ENCODE measurements around the gene ANAPC16. TPM values are rescaled to one million over a fixed set of nuclear protein-coding genes. Genes with fewer than 3 reads are reported as not detected.
"Not testable (repeated sequence)": the region's sequence is repeated elsewhere in the genome, so short reads cannot be mapped to it uniquely, and the experiment has no call there.

Gene ANAPC16
- total and polyA plus RNA-seq, 2 donors = 82.4 to 157 TPM

DNA sequence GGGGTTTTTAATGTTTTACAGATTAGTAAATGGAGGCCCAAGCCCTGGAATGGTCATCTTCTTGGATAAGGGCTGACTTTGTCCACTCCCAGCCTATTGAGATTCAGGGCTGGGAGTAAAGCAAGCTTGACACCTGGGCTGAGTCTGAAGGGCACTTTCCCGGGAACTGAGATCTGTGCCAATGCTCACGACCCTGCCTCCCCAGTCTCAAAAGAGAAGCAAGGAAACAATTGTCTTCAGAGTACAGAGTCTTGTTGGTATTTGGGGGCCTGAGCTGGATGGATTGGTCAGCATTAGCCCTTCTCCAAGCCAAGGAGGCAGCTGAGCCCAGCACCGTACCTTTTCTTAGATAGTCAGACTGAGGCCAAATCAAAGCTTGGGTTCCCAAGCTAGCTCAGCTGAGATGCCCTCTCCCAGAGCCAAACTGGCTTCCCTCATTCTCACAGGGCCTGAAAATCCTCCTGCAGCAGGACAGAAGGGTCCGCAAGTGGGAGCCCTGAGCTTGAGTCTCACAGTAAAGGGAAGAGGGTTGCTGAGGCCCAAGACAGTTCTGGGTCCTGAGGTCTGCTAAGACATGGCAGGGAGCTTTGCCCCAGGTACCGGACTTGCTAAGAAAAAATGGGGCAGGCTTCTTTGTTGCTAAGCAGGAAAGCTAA, 61.7 kb downstream of the ANAPC16 start:
- 87% methylated on average over 5 of the region's 5 CpGs for WGBS
- H3K27ac ChIP-seq (ENCODE audit: low read depth) = peak overlapping the region; percentile 26
- no peak overlapping the region for H3K4me3 ChIP-seq (ENCODE audit: low read depth, low read length)
- no peaks in the 10 kb centered on the region for H3K36me3 ChIP-seq (ENCODE audit: insufficient read depth)
- no peaks in the 10 kb centered on the region for H3K4me1 ChIP-seq (ENCODE audit: insufficient read depth)
- no peak for DNase-seq (ENCODE audit: extremely low spot score)

GRCh38 chr10:72277996-72278667, 62.3 kb downstream of the ANAPC16 start:
- Histone ChIP-seq H3K36me3 (ENCODE audit: insufficient read depth) (no peaks in the 10 kb centered on the region), H3K4me3 (ENCODE audit: low read depth, low read length) (no peak overlapping the region), H3K4me1 (ENCODE audit: insufficient read depth) (no peaks in the 10 kb centered on the region), H3K27ac (ENCODE audit: low read depth) (no peak overlapping the region)
- WGBS = 91% methylated on average over 3 of the region's 3 CpGs
- no peak for DNase-seq (ENCODE audit: extremely low spot score)

DNA sequence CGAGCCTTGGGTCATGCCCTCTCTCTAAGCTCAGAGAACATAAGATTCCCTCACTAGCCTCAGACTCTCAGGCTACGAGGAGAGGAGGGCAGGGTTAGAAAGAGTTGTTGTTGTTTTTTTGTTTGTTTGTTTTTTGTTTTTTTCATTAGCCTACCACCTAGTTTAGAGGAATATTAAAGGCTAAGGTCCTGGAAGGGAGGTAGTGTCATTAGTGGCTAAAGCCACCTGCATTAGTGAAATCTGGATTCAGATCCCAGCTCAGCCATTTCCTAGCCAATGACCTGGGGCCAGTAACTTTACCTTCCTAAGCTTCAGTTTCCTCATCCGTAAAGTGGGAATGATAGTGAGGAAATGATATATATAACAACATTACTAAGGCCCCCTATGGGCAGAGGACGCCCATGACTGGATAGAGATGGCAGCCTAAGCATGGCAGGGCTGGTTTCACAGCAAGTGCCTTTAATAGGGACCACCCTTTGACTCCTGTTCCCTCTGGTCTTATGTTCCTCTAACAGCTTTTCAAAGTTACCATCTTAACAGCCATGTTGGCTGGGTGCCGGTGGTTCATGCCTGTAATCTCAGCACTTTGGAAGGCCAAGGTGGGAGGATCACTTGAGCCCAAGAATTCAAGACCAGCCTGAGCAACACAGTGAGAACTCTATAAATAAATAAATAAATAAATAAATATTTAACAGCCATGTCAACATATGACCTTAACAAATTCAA, 63.0 kb downstream of the ANAPC16 start:
- H3K27ac ChIP-seq (ENCODE audit: low read depth) = no peak overlapping the region
- H3K36me3 ChIP-seq (ENCODE audit: insufficient read depth) = no peaks in the 10 kb centered on the region
- no peak for DNase-seq (ENCODE audit: extremely low spot score)
- 93% methylated on average over 5 of the region's 5 CpGs for WGBS
- no peak overlapping the region for H3K4me3 ChIP-seq (ENCODE audit: low read depth, low read length)
- H3K4me1 ChIP-seq (ENCODE audit: insufficient read depth) = no peaks in the 10 kb centered on the region

GRCh38 chr10:72279587-72279986, 63.8 kb downstream of the ANAPC16 start:
- not testable (repeated sequence) for H3K27ac ChIP-seq (ENCODE audit: low read depth); H3K36me3 ChIP-seq (ENCODE audit: insufficient read depth); H3K4me3 ChIP-seq (ENCODE audit: low read depth, low read length); H3K4me1 ChIP-seq (ENCODE audit: insufficient read depth); DNase-seq (ENCODE audit: extremely low spot score)
- 91% methylated on average over 7 of the region's 7 CpGs for WGBS

- no peak overlapping the region for H3K4me3 ChIP-seq (ENCODE audit: low read depth, low read length)
- H3K36me3 ChIP-seq (ENCODE audit: insufficient read depth) = no peaks in the 10 kb centered on the region
- DNase-seq (ENCODE audit: extremely low spot score) = no peak
- WGBS = 98% methylated on average over 3 of the region's 3 CpGs
- H3K4me1 ChIP-seq (ENCODE audit: insufficient read depth) = no peaks in the 10 kb centered on the region
- H3K27ac ChIP-seq (ENCODE audit: low read depth) = no peak overlapping the region
These were observed 67.3 kb downstream of the ANAPC16 start for GRCh38 chr10:72283131-72283530.

Small RNAs within 50 kb of the gene (small RNA-seq; reads per million reads assigned to genes)
- gene RF00019 = not detected
- gene RF00340 = not detected

Other genes starting within 250 kb of the ANAPC16 start
- gene SPOCK2, start 127.5 kb upstream of the ANAPC16 start, total RNA-seq = 3.2 TPM
- gene SPOCK2, start 127.5 kb upstream of the ANAPC16 start, polyA plus RNA-seq = 10.1 TPM
- gene ASCC1, start 264 bp downstream of the ANAPC16 start, total RNA-seq = 33.5 TPM
- 29.7 TPM for gene ASCC1, start 264 bp downstream of the ANAPC16 start, polyA plus RNA-seq
- 137 TPM for gene DDIT4, start 57.9 kb downstream of the ANAPC16 start, total RNA-seq
- gene DDIT4, start 57.9 kb downstream of the ANAPC16 start, polyA plus RNA-seq = 277 TPM
- gene DNAJB12, start 138.9 kb downstream of the ANAPC16 start, total RNA-seq = 21.9 TPM
- 26.7 TPM for gene DNAJB12, start 138.9 kb downstream of the ANAPC16 start, polyA plus RNA-seq

Measured in urinary bladder (tissue), 4 donors.